ENCODE results near the gene SCFD2. TPM values are rescaled to one million over a fixed set of nuclear protein-coding genes. Genes with fewer than 3 reads are reported as not detected.
"Not testable (repeated sequence)": the region's sequence is repeated elsewhere in the genome, so short reads cannot be mapped to it uniquely, and the experiment has no call there.

SCFD2 gene
- total RNA-seq, 1 experiment from 2014 or later, result 12.4 TPM

GRCh38 chr4:53346920-53347852 is 18.7 kb downstream of the SCFD2 start:
- ATAC-seq, result no peak
- Mint-ChIP-seq H3K4me1 (no peaks in the 10 kb centered on the region), H3K36me3 (peaks cover 11% of the 10 kb centered on the region; the same call in 1 of the 2 replicates), H3K27me3 (ENCODE audit: low read depth) (no peaks in the 10 kb centered on the region), H3K27ac (no peak overlapping the region), H3K4me3 (no peak overlapping the region), H3K9me3 (peaks cover 15% of the 10 kb centered on the region)
- DNase-seq (ENCODE audit: low spot score), result no peak
- TF ChIP-seq TEAD4 (CRISPR knock-in tag; IDR thresholded peaks at IDR 0.05) (no peak), CDX4 (CRISPR knock-in tag; IDR thresholded peaks at IDR 0.05; ENCODE audit: borderline replicate concordance) (no peak), E2F1 (CRISPR knock-in tag; IDR thresholded peaks at IDR 0.05) (no peak), JAZF1 (CRISPR knock-in tag; IDR thresholded peaks at IDR 0.05) (no peak), AFF4 (CRISPR knock-in tag; IDR thresholded peaks at IDR 0.05; ENCODE audit: borderline replicate concordance) (no peak), TEAD1 (CRISPR knock-in tag; IDR thresholded peaks at IDR 0.05) (no peak), ATF6 (CRISPR knock-in tag; IDR thresholded peaks at IDR 0.05) (no peak), GRHL2 (CRISPR knock-in tag; IDR thresholded peaks at IDR 0.05; ENCODE audit: insufficient replicate concordance, severe bottlenecking) (no peak), SOX15 (CRISPR knock-in tag; IDR thresholded peaks at IDR 0.05) (no peak), USF1 (CRISPR knock-in tag; IDR thresholded peaks at IDR 0.05) (no peak), ELF4 (CRISPR knock-in tag; IDR thresholded peaks at IDR 0.05; ENCODE audit: low read depth) (no peak), MLX (CRISPR knock-in tag; IDR thresholded peaks at IDR 0.05) (no peak), ZNF396 (CRISPR knock-in tag; IDR thresholded peaks at IDR 0.05; ENCODE audit: borderline replicate concordance) (no peak), CBFB (CRISPR knock-in tag; IDR thresholded peaks at IDR 0.05; ENCODE audit: low read depth) (no peak), CREB1 (CRISPR knock-in tag; IDR thresholded peaks at IDR 0.05) (no peak)
- TF ChIP-seq, protein P1, sequence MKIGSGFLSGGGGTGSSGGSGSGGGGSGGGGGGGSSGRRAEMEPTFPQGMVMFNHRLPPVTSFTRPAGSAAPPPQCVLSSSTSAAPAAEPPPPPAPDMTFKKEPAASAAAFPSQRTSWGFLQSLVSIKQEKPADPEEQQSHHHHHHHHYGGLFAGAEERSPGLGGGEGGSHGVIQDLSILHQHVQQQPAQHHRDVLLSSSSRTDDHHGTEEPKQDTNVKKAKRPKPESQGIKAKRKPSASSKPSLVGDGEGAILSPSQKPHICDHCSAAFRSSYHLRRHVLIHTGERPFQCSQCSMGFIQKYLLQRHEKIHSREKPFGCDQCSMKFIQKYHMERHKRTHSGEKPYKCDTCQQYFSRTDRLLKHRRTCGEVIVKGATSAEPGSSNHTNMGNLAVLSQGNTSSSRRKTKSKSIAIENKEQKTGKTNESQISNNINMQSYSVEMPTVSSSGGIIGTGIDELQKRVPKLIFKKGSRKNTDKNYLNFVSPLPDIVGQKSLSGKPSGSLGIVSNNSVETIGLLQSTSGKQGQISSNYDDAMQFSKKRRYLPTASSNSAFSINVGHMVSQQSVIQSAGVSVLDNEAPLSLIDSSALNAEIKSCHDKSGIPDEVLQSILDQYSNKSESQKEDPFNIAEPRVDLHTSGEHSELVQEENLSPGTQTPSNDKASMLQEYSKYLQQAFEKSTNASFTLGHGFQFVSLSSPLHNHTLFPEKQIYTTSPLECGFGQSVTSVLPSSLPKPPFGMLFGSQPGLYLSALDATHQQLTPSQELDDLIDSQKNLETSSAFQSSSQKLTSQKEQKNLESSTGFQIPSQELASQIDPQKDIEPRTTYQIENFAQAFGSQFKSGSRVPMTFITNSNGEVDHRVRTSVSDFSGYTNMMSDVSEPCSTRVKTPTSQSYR (CRISPR knock-in tag; IDR thresholded peaks at IDR 0.05), result no peak
- ChIA-PET POLR2A (no interaction called here), CTCF (no interaction called here)

DNA sequence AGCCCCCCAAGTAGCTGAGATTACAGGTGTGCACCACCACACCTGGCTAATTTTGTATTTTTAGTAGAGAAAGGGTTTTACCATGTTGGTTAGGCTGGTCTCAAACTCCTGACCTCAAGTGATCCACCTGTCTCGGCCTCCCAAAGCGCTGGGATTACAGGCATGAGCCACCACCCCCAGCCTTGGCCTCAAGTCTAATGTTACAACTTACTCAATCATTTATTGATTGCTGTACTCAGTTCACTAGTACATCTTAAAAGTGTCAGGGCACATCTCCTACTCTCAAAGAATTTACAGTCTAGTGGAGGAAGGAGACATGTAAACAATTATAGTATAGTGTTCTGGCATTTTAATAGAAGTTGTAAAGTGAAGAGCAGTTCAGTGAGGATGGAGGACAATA is 19.5 kb downstream of the SCFD2 start:
- POLR2A ChIA-PET; DNase-seq (ENCODE audit: low spot score); H3K4me3 Mint-ChIP-seq; ATAC-seq; H3K27me3 Mint-ChIP-seq (ENCODE audit: low read depth); H3K4me1 Mint-ChIP-seq; CTCF ChIA-PET; H3K27ac Mint-ChIP-seq; H3K36me3 Mint-ChIP-seq: not testable (repeated sequence)
- H3K9me3 Mint-ChIP-seq, result peaks cover 15% of the 10 kb centered on the region

DNA sequence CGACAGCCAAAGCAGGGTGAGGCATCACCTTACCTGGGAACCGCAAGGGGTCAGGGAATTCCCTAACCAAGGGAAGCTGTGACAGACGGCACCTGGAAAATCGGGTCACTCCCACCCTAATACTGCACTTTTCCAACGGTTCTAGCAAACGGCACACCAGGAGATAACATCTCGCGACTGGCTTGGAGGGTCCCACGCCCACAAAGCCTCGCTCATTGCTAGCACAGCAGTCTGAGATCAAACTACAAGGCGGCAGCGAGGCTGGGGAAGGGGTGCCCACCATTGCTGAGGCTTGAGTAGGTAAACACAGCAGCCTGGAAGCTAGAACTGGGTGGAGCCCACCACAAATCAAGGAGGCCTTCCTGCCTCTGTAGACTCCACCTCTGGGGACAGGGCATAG is 25.7 kb downstream of the SCFD2 start:
- ATAC-seq; H3K36me3 Mint-ChIP-seq; H3K27ac Mint-ChIP-seq; DNase-seq (ENCODE audit: low spot score); POLR2A ChIA-PET; CTCF ChIA-PET; H3K4me3 Mint-ChIP-seq; H3K4me1 Mint-ChIP-seq; H3K27me3 Mint-ChIP-seq (ENCODE audit: low read depth): not testable (repeated sequence)
- peaks cover 19% of the 10 kb centered on the region for H3K9me3 Mint-ChIP-seq

DNA sequence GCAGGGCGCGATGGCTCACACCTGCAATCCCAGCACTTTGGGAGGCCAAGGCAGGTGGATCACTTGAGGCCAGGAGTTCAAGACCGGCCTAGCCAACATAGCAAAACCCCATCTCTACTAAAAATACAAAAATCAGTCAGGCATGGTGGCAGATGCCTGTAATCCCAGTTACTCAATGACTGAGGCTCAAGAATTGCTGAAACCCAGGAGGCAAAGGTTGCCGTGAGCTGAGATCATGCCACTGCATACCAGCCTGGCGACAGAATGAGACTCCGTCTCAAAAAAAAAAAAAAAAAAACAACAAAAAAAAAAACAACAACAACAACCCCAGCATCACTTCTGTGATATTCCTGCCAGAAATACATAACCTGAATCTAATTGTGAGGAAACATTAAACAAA is 30.9 kb downstream of the SCFD2 start:
- CTCF ChIA-PET; DNase-seq (ENCODE audit: low spot score); H3K9me3 Mint-ChIP-seq; POLR2A ChIA-PET; H3K4me3 Mint-ChIP-seq; ATAC-seq; H3K27ac Mint-ChIP-seq; H3K4me1 Mint-ChIP-seq; H3K27me3 Mint-ChIP-seq (ENCODE audit: low read depth); H3K36me3 Mint-ChIP-seq: not testable (repeated sequence)

Data from WTC11 (cell line).